GM18526 (cell line): ENCODE measurements around the gene OR2B6.

ENCODE experiments used
- POLR2A ChIP-seq: IDR thresholded peaks from 3 replicates; pipeline ENCODE4 v1.6.1; 2011; ENCODE audit not compliant: insufficient read length; ENCODE audit errors: extremely low read depth

Gene OR2B6

DNA sequence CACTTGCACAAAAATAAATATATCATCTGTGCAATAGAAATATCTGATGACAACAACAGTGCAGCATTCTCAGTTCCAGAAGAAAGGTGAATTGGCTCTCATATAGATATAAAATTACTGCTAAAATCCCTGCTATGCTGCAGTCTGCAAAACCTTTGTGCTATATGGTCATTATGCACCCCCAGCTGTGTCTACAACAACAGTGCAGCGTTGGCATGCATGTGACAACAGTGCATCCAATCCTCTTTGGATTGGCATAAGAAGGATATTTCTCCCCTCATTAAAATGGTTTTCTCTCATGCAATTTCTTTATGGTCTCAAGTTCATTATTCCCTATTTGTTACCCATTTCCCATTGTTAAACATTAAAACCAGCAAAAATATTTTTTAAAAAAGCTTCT lies 23.1 kb downstream of the OR2B6 start:
- TF ChIP-seq POLR2A = no peak

DNA sequence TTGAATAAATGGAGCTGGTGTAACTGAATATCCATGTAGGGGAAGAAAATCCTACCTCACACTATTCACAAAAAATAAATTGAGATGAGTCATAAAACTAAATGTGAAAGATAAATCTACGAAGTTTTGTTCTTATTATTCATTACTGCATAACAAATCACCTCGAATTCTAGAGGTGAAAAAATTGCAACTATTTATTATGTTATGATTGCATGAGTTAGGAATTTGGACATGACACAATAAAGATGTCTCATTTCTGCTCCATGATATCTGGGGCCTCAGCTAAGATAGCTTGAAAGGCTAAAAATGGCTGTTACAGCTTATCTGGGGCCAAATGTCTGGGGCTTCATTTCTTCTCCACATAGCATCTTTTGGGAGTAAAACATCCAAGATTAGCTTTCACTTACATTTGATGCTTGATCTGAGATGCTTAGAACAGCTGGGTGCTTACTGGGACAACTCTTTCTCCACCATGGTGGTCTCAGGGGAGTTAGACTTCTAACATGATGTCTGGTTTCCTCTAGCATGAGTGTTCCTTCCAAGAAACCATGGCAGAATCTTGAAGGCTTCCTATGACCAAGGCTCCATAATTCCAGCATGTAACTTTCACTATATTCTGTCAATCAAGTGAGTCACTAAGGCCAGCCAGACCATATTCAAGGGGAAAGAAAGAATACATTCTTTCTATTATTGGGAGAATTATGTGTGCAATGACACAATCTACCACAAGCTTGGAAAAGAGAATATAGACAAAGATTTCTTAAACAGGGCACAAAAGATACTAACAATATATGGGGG lies 30.1 kb downstream of the OR2B6 start:
- no peak for TF ChIP-seq POLR2A

DNA sequence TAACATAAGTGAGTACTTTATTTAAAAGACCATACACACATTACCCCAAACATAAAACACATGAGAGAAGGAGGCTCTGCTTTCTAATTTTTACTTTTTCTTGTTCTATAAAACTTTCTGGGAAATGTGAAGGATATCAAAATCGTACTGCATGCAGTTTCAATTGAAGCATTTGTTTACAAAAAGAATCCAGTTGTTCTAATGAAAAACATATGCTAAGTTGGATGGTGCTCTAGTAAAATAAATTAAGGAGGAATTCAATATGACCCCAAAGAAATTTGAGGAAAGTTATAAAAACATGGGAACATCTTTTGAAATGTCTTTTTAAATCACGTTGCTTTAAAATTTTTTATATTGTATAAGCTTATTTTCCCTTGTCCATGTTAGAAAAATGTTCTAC lies 37.6 kb downstream of the OR2B6 start:
- TF ChIP-seq POLR2A = no peak

DNA sequence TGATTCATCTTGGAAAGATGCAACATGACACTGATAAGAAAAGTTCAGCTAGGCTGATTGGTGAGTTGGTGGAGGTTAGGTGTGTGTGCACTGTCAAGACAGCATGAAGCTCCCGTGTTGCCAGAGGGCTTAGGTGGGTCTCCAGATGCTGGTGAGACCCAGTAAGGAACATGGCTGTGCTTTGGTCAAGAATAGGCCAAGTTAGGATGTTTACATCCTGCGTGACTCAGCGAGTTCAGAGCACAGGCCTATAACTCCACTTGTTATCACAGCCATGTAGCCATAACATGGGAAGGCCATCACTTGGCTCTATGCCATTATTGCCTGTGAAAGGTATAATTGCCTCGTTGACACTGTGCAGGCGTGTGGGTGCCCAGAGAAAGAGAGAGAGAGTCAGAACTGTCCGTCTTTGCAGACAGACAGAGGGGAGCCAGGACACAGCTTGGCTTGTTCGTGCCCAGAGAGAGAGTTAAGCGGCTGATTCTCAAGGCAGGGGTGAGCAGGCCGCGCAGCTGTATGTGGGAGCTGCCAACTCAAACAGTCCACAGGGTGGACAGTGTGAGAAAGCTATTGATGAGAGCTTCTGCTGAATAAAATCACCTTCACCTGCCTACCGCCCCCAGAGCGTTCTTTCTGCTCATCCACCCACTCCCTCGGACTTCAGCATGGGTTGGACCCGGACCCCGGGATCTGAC lies 43.5 kb downstream of the OR2B6 start:
- TF ChIP-seq POLR2A = no peak

DNA sequence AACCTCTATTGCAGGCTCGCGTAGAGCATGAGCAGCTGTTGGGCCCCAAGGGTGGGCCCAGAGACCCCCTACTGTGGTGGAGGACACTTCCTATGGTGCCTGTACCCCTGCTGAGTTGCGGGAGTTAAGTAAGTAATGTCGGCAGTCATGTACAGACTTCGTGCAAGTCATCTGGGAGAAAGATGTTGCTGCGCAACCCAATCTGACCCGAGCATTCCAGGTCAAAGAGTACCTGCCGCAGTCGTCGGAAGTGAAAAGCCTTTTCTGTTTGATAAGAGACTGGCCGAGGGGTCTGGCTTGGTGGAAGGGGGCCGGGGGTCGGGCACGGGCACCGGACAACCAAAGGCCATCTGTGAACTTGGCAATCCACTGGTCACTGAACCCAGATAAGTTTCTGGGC lies 44.3 kb downstream of the OR2B6 start:
- TF ChIP-seq POLR2A = no peak

DNA sequence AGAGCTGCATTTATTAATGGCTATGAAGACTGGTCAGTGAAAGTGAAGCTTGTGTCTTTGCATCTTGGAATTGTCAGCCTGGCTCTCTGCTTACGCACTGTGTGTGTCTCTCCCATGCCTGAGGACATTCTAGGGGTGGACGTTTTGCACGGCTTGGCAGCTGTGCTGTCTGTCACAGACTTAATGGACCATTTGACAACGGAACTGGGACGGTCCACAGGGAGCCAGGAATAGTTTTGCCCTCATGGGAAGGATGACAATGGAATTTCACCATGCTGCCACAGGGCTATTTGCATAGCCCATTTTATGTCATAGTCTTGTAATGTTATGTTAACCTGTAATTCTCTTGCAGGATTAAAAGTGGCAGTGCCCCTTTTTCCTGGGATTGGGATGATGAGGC lies 44.7 kb downstream of the OR2B6 start:
- no peak for TF ChIP-seq POLR2A

DNA sequence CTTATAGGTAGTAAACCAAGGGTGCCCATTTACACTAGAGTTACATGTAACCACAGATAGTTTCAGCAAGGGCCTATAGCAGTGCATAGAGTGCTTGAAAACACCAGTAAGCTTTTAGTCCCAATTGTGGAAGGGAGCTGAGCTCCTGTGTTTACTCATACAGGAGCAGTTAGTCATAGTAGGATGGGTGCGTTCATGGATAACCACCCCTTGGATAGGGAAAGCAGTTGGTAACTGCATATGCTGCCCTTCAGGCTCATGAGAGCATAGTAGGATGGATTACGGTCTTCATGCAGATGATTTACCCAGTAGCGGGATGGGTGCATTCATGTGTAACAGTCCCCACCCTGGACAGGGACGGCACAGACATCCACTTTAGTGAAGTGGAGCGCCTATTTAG lies 45.1 kb downstream of the OR2B6 start:
- no peak for TF ChIP-seq POLR2A

DNA sequence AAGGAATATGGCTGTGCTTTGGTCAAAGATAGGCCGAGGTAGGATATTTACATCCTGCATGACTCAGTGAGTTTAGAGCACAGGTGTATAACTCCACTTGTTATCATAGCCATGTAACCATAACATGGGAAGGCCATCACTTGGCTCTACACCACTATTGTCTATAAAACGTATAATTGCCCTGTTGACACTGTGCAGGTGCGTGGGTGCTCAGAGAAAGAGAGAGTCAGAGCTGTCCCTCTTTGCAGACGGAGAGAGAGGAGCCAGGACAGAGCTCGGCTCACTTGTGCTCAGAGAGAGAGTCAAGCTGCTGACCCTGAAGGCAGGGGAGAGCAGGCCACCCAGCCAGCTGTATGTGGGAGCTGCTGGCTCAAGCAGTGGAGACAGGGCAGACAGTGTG lies 46.0 kb downstream of the OR2B6 start:
- TF ChIP-seq POLR2A = no peak

DNA sequence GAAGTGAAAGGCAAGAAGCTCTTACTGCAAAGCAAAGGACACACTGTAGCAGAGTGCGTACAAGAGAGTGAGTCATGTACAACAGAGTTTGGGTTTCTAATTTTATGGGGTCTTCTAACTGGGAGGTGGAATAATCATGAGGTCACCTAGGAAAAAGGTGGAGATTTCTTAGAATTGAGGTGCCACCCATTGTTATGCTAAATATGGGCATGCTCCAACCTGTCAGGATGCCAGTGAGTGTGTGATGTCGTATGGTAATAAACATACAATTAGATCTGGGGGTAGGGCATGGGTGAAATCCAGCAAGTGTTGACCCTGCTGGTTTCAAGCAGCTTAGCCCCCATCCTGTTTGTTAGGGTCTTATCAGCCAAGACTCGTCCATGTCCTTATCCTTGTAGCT lies 46.6 kb downstream of the OR2B6 start:
- no peak for TF ChIP-seq POLR2A

DNA sequence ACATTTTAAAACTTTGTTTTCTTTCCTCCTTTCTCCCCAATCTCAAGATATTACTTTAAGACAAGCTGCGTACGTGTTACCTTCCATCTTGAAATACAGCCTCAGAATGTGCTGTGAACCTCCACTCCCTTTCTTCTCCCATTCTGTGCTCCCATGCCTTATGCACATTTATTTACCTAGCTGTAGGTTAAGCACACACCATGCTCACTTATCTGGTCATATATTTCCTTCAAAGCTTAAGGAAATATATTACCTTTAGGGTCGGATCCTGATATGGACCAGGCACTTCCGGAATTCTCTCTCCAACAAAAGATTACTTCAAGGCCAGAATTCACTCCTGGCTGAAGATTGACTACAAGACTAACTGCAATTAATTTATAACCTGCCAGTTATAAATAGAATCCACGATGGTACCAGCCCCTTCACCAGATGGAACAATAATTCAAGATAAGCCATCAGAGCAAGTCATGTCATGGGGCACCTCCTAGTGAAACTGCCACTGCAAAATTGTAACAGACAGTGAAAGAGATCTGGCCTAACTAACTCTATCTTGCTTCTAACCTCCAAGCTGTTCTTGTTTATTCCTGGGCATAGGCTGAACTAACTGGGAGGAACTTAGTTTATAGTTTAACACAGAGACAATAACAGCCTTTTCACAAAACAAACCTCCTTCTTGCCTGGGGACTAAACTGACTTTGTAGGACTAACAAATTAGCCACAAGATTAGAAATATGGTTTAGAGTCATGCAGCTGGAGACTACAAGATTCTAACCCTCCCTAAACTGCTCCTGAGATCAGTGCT lies 47.5 kb downstream of the OR2B6 start:
- TF ChIP-seq POLR2A = no peak

DNA sequence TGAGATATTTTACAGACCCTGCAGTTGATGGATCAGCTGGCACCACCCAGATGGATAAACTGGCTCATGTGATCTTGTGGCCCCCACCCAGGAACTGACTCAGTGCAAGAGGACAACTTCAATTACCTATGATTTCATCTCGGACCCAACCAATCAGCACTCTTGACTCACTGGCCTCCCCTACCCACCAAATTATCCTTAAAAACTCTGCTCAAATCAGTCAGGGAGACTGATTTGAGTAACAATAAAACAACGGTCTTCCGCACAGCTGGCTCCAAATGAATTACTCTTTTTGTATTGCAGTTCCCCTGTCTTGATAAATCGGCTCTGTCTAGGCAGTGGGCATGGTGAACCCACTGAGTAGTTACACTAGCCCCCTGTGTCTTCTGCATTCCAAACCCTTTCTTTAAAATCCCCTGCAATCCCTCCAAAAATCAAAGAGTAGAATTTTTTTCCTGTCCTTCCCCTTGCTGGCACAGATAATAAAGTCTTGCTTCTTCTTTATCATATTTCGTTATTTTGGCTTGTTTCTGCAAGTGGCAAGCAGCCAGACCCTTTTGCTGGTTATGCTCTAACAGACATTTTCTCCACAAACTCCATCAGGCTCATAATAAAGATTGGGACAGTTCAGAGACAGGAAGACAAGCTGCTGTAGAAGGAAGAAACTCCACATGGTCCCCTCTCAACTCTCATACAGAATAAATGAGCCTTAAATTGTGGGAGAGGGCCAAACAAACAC lies 48.3 kb downstream of the OR2B6 start:
- TF ChIP-seq POLR2A = no peak

DNA sequence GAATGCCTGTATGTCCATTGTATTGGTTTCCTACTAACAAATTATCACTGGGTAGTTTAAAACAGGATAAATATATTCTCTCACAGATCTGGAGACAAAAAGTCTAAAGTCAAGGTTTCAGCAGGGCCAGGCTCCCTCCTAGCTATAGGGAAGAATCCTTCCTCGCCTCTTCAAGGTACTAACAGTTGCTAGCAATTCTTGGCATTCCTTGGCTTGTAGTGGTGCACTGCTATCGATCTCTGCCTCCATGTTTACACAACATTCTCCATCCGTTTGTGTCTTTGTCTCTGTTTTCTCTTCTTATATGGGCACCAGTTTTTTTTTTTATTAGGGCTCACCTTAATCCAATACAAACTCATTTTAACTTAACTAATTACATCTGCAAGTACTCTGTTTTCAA lies 48.9 kb downstream of the OR2B6 start:
- TF ChIP-seq POLR2A = no peak
